Keratinocyte (primary cell): Measurements from ENCODE around the gene SCP2. TPM values are rescaled to one million over a fixed set of nuclear protein-coding genes. Genes with fewer than 3 reads are reported as not detected.

Source experiments
- DNase-seq: peaks from one replicate; pipeline ENCODE4 v3.0.0-alpha.2; 2011; ENCODE audit warnings: low read depth, missing footprints, low spot score
- FAIRE-seq: peaks from 2 replicates; lab custom pipeline; 2011; peaks lifted over from hg19 to GRCh38; lab: Jason Lieb, UNC
- H2AFZ ChIP-seq: 2 replicates; pipeline ENCODE4 v1.6.0; 2012; ENCODE audit warnings: low read length, control low read depth, inconsistent platforms; ENCODE audit not compliant: control insufficient read depth
- H3K27ac ChIP-seq: 2 replicates; pipeline ENCODE4 v1.5.1; 2011; ENCODE audit warnings: low read length; ENCODE audit not compliant: control insufficient read depth, insufficient read depth
- H3K27me3 ChIP-seq: 3 replicates; pipeline ENCODE4 v1.6.0; 2011; ENCODE audit warnings: low read length; ENCODE audit not compliant: control insufficient read depth, insufficient read depth; ENCODE audit errors: extremely low read depth
- H3K36me3 ChIP-seq, 2 experiments: 2 replicates in 1 of 2; 3 replicates in 1 of 2; pipeline ENCODE4 v1.5.1; 2011; ENCODE audit warnings: low read length in 2 of 2, mild to moderate bottlenecking in 1 of 2; ENCODE audit not compliant: control insufficient read depth in 2 of 2, insufficient read depth in 2 of 2; ENCODE audit errors: extremely low read depth in 1 of 2
- H3K4me1 ChIP-seq: 3 replicates; pipeline ENCODE4 v1.5.1; 2011; ENCODE audit warnings: low read length; ENCODE audit not compliant: control insufficient read depth, insufficient read depth; ENCODE audit errors: extremely low read depth
- H3K4me2 ChIP-seq: 3 replicates; pipeline ENCODE4 v1.6.0; 2011; ENCODE audit warnings: low read depth, low read length; ENCODE audit not compliant: control insufficient read depth, insufficient read depth; ENCODE audit errors: extremely low read depth
- H3K4me3 ChIP-seq, 3 experiments: fragments of 200-600 bp in 1 of 3; sonication (generic) in 1 of 3; 2 replicates in 2 of 3; 3 replicates in 1 of 3; pipeline ENCODE4 v1.5.1; 2011 to 2016; ENCODE audit warnings: low read length in 3 of 3, mild to moderate bottlenecking in 3 of 3, control low read depth in 2 of 3, inconsistent platforms in 1 of 3, low read depth in 1 of 3, mixed read lengths in 1 of 3, mixed run types in 1 of 3, moderate library complexity in 1 of 3; ENCODE audit not compliant: control insufficient read depth in 2 of 3, insufficient read depth in 2 of 3; ENCODE audit errors: extremely low read depth in 1 of 3
- H3K79me2 ChIP-seq: 2 replicates; pipeline ENCODE4 v1.6.0; 2012; ENCODE audit warnings: low read length; ENCODE audit not compliant: control insufficient read depth, insufficient read depth
- H3K9ac ChIP-seq: 3 replicates; pipeline ENCODE4 v1.6.0; 2011; ENCODE audit warnings: low read length; ENCODE audit not compliant: control insufficient read depth, insufficient read depth; ENCODE audit errors: extremely low read depth
- H3K9me1 ChIP-seq: 3 replicates; pipeline ENCODE4 v1.6.0; 2011; ENCODE audit warnings: low read length; ENCODE audit not compliant: control insufficient read depth, insufficient read depth; ENCODE audit errors: extremely low read depth
- H3K9me3 ChIP-seq: 2 replicates; pipeline ENCODE4 v1.5.1; 2012; ENCODE audit warnings: low read depth, low read length; ENCODE audit not compliant: control insufficient read depth
- H4K20me1 ChIP-seq: 3 replicates; pipeline ENCODE4 v1.6.0; 2011; ENCODE audit warnings: low read length; ENCODE audit not compliant: control insufficient read depth, insufficient read depth; ENCODE audit errors: extremely low read depth
- EZH2 ChIP-seq: IDR thresholded peaks from one replicate; pipeline ENCODE4 v1.6.1; 2012; ENCODE audit warnings: inconsistent platforms, mild to moderate bottlenecking, low read length, moderate library complexity
- dilution Hi-C: fragments of 300-500 bp; cut with MboI; formaldehyde crosslinking; loops from one replicate; pipeline ENCODE4 v1.7.0; 2020; ENCODE audit warnings: low sequenced_read_pairs; ENCODE audit not compliant: extremely low pct_ligation_motif_present
- polyA plus RNA-seq, 5 experiments: library from polyadenylated mRNA; depleted of rRNA in 3 of 5; stranded (reverse) in 3 of 5; stranded (forward) in 1 of 5; unstranded in 1 of 5; fragments of >200 nt; gene quantifications; 1 replicate in 1 of 5; 2 replicates in 3 of 5; 3 replicates in 1 of 5; pipeline versions ENCODE4 v1.2.1 to v1.2.3, GENCODE V29; 2011 to 2012; ENCODE audit warnings: missing spikeins in 2 of 5, low read depth in 1 of 5, low replicate concordance in 1 of 5
- TF ChIP-seq, protein P1 (sequence below), 3 experiments: IDR thresholded peaks in 1 of 3; conservative IDR thresholded peaks in 1 of 3; optimal IDR thresholded peaks in 1 of 3; 2 replicates in 2 of 3; 3 replicates in 1 of 3; pipeline versions ENCODE3 to v1.5.1; 2011; ENCODE audit warnings: low read length in 3 of 3, mild to moderate bottlenecking in 3 of 3, moderate library complexity in 2 of 3, control low read depth in 1 of 3, inconsistent platforms in 1 of 3; ENCODE audit not compliant: insufficient read depth in 2 of 3; ENCODE audit errors: extremely low read depth in 1 of 3

SCP2 gene
- polyA plus RNA-seq, 1 donor (not counting 4 experiments of a cell fraction or from before 2014, with no cell fraction given) = 116 TPM

DNA sequence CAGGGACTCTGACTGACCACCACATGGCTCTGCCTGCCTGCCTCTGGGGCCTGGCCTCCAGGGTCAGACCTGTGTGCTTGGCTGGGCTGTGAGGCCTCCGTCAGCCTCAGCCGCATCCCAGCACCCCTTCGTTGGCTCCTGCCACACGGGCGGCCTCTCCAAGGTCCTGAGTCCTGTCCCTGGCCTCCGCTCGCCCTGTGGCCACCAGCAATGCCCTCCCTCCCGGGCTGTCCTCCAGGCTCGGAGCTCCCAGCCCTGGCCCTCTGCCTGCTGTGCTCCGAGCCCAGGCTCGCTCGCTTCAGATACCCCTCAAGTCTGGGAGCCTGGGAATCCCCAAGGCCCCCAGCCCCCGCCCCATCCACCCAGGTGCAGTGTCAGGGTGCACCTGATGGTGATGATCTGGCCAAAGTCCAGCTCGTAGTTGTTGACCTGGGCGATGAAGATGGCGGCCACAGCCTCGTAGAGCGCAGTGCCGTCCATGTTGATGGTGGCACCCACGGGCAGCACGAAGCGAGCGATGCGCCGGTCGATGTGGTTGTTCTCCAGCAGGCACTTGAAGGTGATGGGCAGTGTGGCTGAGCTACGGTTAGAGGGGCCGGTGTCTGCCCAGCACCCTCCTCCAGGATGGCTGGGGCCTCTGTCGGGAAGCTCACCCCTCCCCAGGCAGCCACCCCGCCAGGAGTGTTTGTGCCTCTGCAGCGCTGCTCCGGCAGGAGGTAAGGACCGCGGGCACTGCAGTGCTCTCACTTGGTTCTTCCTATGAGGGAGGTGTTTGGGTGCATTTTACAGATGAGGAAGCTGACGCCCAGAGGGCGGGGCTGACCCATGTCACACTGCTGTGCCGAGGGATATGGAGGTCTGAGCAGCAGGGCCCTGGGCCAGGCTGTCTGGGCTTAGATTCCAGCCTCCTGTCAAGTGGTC is 163.4 kb downstream of the SCP2 start:
- DNase-seq (no peak), FAIRE-seq (no peak)
- H3K4me3 ChIP-seq = no peak overlapping the region
- no peaks in the 10 kb centered on the region for H3K79me2 ChIP-seq
- peaks cover 2% of the 10 kb centered on the region for H3K9me3 ChIP-seq
- H3K27ac ChIP-seq = no peak overlapping the region
- peaks cover 5% of the 10 kb centered on the region for H3K27me3 ChIP-seq
- H3K9me1 ChIP-seq = no peaks in the 10 kb centered on the region
- H2AFZ ChIP-seq = no peak overlapping the region
- no peaks in the 10 kb centered on the region for H4K20me1 ChIP-seq
- no peaks in the 10 kb centered on the region for H3K4me1 ChIP-seq
- no peak overlapping the region for H3K9ac ChIP-seq
- no peaks in the 10 kb centered on the region for H3K36me3 ChIP-seq
- H3K4me2 ChIP-seq = no peak overlapping the region
- TF ChIP-seq, protein P1, sequence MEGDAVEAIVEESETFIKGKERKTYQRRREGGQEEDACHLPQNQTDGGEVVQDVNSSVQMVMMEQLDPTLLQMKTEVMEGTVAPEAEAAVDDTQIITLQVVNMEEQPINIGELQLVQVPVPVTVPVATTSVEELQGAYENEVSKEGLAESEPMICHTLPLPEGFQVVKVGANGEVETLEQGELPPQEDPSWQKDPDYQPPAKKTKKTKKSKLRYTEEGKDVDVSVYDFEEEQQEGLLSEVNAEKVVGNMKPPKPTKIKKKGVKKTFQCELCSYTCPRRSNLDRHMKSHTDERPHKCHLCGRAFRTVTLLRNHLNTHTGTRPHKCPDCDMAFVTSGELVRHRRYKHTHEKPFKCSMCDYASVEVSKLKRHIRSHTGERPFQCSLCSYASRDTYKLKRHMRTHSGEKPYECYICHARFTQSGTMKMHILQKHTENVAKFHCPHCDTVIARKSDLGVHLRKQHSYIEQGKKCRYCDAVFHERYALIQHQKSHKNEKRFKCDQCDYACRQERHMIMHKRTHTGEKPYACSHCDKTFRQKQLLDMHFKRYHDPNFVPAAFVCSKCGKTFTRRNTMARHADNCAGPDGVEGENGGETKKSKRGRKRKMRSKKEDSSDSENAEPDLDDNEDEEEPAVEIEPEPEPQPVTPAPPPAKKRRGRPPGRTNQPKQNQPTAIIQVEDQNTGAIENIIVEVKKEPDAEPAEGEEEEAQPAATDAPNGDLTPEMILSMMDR (optimal IDR thresholded peaks at IDR 0.05 in 1 of 3, IDR thresholded peaks at IDR 0.05 in 1 of 3, conservative IDR thresholded peaks at IDR 0.05 in 1 of 3; ENCODE audit: extremely low read depth in 1 of 3, insufficient read depth in 2 of 3, low read length in 3 of 3) = no peak
- no peak for TF ChIP-seq EZH2
- dilution Hi-C loops = no loop called here

DNA sequence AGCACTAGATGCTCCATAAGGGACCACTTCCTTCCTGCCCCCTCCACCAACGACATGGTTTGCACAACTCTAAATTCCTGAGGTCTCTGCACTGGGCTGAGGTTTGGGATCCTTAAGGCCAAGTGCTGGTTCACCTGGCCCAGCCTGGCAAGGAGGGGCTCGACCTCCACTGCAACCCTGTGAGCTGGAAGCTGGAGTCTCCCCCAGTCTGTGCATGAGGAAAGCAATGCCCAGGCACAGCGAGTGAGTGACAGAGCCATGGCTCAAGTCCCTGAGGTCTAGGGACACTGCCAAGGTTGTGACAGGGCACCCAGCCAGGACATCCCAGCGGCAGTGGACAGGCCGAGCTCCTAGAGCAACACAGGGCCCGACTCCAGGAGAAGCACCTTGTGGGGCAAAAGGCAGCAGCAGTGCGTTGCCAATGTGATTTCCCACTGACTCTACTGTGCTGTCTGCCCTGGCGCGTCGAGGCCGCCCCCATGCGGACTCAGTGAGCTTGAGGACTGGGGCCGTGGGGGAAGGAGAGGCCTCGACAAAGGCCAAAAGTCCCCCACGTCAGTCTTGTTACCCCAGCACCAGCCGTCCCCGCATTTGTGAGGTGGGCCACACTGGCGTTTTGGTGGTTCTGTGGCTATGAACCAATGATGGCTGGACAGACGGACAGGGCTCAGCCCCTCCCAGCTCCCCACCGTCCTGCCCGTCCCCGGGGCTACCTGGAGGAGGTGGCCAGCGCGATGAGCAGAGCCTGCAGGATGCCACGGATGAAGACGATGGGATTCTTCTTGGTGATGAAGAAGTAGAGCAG is 165.0 kb downstream of the SCP2 start:
- Histone ChIP-seq H3K9ac (no peak overlapping the region), H2AFZ (no peak overlapping the region), H3K9me1 (no peaks in the 10 kb centered on the region), H4K20me1 (no peaks in the 10 kb centered on the region), H3K4me3 (no peak overlapping the region), H3K79me2 (no peaks in the 10 kb centered on the region), H3K27me3 (peaks cover 5% of the 10 kb centered on the region), H3K4me2 (no peak overlapping the region), H3K9me3 (peaks cover 15% of the 10 kb centered on the region), H3K4me1 (no peaks in the 10 kb centered on the region), H3K36me3 (no peaks in the 10 kb centered on the region), H3K27ac (no peak overlapping the region)
- dilution Hi-C loops = no loop called here
- FAIRE-seq = no peak
- no peak for TF ChIP-seq EZH2
- TF ChIP-seq, protein P1 (optimal IDR thresholded peaks at IDR 0.05 in 1 of 3, IDR thresholded peaks at IDR 0.05 in 1 of 3, conservative IDR thresholded peaks at IDR 0.05 in 1 of 3; ENCODE audit: extremely low read depth in 1 of 3, insufficient read depth in 2 of 3, low read length in 3 of 3) = no peak
- DNase-seq = no peak
